Measurements from ENCODE around the gene RPAP3. TPM values are rescaled to one million over a fixed set of nuclear protein-coding genes. Genes with fewer than 3 reads are reported as not detected.

Gene RPAP3
- total and polyA plus RNA-seq, 2 experiments from 2014 or later, result 31.4 to 69.9 TPM

DNA sequence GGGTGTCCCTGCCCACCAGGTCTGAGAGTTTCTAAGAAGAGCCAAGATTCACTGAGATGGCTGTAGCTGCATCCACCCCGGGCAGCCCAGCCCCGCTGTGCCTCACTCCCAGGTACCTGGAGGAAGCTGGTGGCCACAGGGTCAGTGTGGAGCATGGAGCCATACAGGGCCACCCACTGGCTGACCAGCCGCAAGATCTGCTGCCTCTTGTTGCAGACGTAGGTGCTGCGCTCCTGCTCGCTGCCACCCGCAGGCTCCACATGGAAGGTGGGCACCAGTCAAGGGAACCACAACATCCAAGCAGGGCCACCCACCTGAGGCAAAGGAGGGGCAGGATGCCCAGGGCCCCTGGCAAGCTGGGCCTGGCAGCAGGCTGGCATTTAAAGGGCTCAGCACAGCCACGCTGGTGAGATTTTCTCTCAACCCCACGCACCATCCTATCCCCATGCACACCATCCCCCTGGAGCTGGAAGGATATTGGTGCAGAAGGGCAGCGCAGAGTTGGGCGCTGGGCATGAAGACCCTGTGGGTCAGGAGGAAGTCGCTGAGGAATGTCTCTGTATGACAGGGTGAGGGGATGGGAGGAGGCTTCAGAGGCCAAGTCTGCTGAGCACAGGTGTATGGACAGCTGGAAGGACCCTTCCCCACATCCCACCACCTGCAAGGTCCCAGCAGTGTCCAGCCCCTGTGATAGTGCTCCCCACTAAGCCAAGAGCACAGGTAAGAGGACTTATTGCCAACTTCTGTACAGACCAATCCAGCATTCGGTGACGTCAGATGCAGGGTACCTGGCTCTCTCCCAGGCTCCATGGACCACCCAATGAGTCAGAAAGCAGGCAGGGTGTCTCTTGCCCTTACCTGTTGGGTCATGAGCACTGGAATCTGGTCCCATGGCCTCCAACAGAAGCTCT is 42.0 kb upstream of the RPAP3 start:
- DNase-seq (ENCODE audit: low spot score) (no peak), ATAC-seq (no peak)
- H3K27me3 ChIP-seq (ENCODE audit: insufficient read depth), result no peaks in the 10 kb centered on the region
- H3K36me3 Mint-ChIP-seq (ENCODE audit: low read depth), result peaks cover 4% of the 10 kb centered on the region; the same call in 1 of the 3 replicates
- no peak overlapping the region for H2AFZ ChIP-seq
- no peak overlapping the region for H3K27ac ChIP-seq (ENCODE audit: low read depth)
- H3K36me3 ChIP-seq (ENCODE audit: insufficient read depth), result no peaks in the 10 kb centered on the region
- H3K4me1 ChIP-seq (ENCODE audit: insufficient read depth), result peaks cover 5% of the 10 kb centered on the region; the same call in 1 of the 2 replicates
- H3K27me3 Mint-ChIP-seq (ENCODE audit: insufficient read depth, low read depth, poor library complexity), result peaks cover 29% of the 10 kb centered on the region
- no peaks in the 10 kb centered on the region for H3F3A ChIP-seq (replicated peaks; ENCODE audit: low read depth)
- H3K27ac Mint-ChIP-seq, result no peak overlapping the region
- no peak overlapping the region for H3K4me3 ChIP-seq
- no peak overlapping the region for H3K4me3 Mint-ChIP-seq
- no peaks in the 10 kb centered on the region for H3K9me2 ChIP-seq (ENCODE audit: insufficient read depth)
- H3K4me2 ChIP-seq, result no peak overlapping the region
- H4K20me1 ChIP-seq (replicated peaks; ENCODE audit: insufficient read depth), result no peaks in the 10 kb centered on the region
- no peak for TF ChIP-seq STAT1 (IDR thresholded peaks at IDR 0.05; ENCODE audit: unreplicated experiment)
- TF ChIP-seq, protein P1, sequence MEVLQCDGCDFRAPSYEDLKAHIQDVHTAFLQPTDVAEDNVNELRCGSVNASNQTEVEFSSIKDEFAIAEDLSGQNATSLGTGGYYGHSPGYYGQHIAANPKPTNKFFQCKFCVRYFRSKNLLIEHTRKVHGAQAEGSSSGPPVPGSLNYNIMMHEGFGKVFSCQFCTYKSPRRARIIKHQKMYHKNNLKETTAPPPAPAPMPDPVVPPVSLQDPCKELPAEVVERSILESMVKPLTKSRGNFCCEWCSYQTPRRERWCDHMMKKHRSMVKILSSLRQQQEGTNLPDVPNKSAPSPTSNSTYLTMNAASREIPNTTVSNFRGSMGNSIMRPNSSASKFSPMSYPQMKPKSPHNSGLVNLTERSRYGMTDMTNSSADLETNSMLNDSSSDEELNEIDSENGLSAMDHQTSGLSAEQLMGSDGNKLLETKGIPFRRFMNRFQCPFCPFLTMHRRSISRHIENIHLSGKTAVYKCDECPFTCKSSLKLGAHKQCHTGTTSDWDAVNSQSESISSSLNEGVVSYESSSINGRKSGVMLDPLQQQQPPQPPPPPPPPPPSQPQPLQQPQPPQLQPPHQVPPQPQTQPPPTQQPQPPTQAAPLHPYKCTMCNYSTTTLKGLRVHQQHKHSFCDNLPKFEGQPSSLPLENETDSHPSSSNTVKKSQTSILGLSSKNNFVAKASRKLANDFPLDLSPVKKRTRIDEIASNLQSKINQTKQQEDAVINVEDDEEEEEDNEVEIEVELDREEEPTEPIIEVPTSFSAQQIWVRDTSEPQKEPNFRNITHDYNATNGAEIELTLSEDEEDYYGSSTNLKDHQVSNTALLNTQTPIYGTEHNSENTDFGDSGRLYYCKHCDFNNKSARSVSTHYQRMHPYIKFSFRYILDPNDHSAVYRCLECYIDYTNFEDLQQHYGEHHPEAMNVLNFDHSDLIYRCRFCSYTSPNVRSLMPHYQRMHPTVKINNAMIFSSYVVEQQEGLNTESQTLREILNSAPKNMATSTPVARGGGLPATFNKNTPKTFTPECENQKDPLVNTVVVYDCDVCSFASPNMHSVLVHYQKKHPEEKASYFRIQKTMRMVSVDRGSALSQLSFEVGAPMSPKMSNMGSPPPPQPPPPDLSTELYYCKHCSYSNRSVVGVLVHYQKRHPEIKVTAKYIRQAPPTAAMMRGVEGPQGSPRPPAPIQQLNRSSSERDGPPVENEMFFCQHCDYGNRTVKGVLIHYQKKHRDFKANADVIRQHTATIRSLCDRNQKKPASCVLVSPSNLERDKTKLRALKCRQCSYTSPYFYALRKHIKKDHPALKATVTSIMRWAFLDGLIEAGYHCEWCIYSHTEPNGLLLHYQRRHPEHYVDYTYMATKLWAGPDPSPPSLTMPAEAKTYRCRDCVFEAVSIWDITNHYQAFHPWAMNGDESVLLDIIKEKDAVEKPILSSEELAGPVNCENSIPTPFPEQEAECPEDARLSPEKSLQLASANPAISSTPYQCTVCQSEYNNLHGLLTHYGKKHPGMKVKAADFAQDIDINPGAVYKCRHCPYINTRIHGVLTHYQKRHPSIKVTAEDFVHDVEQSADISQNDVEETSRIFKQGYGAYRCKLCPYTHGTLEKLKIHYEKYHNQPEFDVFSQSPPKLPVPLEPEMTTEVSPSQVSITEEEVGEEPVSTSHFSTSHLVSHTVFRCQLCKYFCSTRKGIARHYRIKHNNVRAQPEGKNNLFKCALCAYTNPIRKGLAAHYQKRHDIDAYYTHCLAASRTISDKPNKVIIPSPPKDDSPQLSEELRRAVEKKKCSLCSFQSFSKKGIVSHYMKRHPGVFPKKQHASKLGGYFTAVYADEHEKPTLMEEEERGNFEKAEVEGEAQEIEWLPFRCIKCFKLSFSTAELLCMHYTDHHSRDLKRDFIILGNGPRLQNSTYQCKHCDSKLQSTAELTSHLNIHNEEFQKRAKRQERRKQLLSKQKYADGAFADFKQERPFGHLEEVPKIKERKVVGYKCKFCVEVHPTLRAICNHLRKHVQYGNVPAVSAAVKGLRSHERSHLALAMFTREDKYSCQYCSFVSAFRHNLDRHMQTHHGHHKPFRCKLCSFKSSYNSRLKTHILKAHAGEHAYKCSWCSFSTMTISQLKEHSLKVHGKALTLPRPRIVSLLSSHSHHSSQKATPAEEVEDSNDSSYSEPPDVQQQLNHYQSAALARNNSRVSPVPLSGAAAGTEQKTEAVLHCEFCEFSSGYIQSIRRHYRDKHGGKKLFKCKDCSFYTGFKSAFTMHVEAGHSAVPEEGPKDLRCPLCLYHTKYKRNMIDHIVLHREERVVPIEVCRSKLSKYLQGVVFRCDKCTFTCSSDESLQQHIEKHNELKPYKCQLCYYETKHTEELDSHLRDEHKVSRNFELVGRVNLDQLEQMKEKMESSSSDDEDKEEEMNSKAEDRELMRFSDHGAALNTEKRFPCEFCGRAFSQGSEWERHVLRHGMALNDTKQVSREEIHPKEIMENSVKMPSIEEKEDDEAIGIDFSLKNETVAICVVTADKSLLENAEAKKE (CRISPR knock-in tag; IDR thresholded peaks at IDR 0.05), result no peak
- no peak for TF ChIP-seq JUNB (IDR thresholded peaks at IDR 0.05; ENCODE audit: unreplicated experiment)
- TF ChIP-seq, protein P2, sequence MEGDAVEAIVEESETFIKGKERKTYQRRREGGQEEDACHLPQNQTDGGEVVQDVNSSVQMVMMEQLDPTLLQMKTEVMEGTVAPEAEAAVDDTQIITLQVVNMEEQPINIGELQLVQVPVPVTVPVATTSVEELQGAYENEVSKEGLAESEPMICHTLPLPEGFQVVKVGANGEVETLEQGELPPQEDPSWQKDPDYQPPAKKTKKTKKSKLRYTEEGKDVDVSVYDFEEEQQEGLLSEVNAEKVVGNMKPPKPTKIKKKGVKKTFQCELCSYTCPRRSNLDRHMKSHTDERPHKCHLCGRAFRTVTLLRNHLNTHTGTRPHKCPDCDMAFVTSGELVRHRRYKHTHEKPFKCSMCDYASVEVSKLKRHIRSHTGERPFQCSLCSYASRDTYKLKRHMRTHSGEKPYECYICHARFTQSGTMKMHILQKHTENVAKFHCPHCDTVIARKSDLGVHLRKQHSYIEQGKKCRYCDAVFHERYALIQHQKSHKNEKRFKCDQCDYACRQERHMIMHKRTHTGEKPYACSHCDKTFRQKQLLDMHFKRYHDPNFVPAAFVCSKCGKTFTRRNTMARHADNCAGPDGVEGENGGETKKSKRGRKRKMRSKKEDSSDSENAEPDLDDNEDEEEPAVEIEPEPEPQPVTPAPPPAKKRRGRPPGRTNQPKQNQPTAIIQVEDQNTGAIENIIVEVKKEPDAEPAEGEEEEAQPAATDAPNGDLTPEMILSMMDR (conservative IDR thresholded peaks at IDR 0.05; ENCODE audit: low read depth in 2 of 2), result no peak
- TF ChIP-seq, protein P3, sequence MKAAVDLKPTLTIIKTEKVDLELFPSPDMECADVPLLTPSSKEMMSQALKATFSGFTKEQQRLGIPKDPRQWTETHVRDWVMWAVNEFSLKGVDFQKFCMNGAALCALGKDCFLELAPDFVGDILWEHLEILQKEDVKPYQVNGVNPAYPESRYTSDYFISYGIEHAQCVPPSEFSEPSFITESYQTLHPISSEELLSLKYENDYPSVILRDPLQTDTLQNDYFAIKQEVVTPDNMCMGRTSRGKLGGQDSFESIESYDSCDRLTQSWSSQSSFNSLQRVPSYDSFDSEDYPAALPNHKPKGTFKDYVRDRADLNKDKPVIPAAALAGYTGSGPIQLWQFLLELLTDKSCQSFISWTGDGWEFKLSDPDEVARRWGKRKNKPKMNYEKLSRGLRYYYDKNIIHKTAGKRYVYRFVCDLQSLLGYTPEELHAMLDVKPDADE (IDR thresholded peaks at IDR 0.05), result no peak
- no peak for TF ChIP-seq EZH2phosphoT487 (IDR thresholded peaks at IDR 0.05; ENCODE audit: unreplicated experiment)
- no peak for TF ChIP-seq NANOG (IDR thresholded peaks at IDR 0.05; ENCODE audit: borderline replicate concordance)
- no peak for TF ChIP-seq CREB1 (CRISPR knock-in tag; IDR thresholded peaks at IDR 0.05; ENCODE audit: low read depth)
- no peak for TF ChIP-seq ZNF331 (CRISPR knock-in tag; IDR thresholded peaks at IDR 0.05; ENCODE audit: low read depth)
- no peak for TF ChIP-seq EZH2 (IDR thresholded peaks at IDR 0.05; ENCODE audit: low read depth, unreplicated experiment)
- TF ChIP-seq ZNF114 (CRISPR knock-in tag; IDR thresholded peaks at IDR 0.05), result no peak
- TF ChIP-seq, protein P4, sequence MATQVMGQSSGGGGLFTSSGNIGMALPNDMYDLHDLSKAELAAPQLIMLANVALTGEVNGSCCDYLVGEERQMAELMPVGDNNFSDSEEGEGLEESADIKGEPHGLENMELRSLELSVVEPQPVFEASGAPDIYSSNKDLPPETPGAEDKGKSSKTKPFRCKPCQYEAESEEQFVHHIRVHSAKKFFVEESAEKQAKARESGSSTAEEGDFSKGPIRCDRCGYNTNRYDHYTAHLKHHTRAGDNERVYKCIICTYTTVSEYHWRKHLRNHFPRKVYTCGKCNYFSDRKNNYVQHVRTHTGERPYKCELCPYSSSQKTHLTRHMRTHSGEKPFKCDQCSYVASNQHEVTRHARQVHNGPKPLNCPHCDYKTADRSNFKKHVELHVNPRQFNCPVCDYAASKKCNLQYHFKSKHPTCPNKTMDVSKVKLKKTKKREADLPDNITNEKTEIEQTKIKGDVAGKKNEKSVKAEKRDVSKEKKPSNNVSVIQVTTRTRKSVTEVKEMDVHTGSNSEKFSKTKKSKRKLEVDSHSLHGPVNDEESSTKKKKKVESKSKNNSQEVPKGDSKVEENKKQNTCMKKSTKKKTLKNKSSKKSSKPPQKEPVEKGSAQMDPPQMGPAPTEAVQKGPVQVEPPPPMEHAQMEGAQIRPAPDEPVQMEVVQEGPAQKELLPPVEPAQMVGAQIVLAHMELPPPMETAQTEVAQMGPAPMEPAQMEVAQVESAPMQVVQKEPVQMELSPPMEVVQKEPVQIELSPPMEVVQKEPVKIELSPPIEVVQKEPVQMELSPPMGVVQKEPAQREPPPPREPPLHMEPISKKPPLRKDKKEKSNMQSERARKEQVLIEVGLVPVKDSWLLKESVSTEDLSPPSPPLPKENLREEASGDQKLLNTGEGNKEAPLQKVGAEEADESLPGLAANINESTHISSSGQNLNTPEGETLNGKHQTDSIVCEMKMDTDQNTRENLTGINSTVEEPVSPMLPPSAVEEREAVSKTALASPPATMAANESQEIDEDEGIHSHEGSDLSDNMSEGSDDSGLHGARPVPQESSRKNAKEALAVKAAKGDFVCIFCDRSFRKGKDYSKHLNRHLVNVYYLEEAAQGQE (IDR thresholded peaks at IDR 0.05; ENCODE audit: unreplicated experiment), result no peak
- TF ChIP-seq POLR2AphosphoS5 (IDR thresholded peaks at IDR 0.05; ENCODE audit: low read depth), result no peak
- peaks cover 47% of the 10 kb centered on the region for H3K4me1 Mint-ChIP-seq
- H3K79me2 ChIP-seq (replicated peaks; ENCODE audit: insufficient read depth), result no peaks in the 10 kb centered on the region
- H3K9me3 Mint-ChIP-seq, result no peaks in the 10 kb centered on the region; the same call in 2 of the 3 replicates

Data from GM23338 (cell line).